ENCODE results near the gene OMP.

The OMP gene

DNA sequence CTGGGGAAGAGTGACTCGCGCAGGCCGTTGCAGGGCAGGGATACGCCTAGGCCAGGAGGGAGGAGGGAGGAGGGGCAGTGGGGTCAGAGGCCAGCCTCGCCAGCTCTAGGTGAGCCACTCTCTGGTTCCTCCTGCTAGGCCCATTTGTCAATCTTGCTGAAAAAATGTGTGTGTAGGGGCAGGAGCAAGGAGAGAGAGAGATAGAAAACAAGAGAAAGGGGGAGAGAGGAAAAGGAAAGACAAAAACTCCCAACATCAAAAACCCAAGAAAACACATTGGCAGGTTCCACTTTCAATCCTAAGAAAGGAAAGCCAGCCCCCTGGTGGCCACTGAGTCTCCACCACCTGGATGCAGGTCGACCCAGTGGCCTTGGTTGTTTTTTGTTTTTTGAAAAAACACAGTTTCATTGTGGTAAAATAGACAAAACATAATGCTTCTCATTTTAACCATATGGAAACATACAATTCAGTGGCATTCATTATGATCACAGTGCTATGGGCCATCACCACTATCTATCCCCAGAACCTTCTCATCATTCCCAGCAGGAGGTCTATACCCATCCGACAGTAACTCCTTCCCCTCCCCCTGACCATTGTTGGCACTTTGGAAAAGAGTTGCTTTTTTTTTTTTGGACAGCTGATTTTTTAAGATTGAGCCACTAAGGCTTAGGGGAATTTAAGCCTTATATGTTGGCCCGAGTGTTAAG, 10.9 kb downstream of the OMP start:
- DNase-seq (ENCODE audit: insufficient read length, low spot score) (peak; percentile 77), FAIRE-seq (no peak)
- peak; percentile 42 for TF ChIP-seq CTCF (IDR thresholded peaks at IDR 0.05; ENCODE audit: insufficient read depth, missing control alignments)

GRCh38 chr11:77114089-77114463, 11.4 kb downstream of the OMP start:
- FAIRE-seq = no peak
- no peak for TF ChIP-seq CTCF (IDR thresholded peaks at IDR 0.05; ENCODE audit: insufficient read depth, missing control alignments)
- no peak for DNase-seq (ENCODE audit: insufficient read length, low spot score)

GRCh38 chr11:77115181-77115611, 12.6 kb downstream of the OMP start:
- FAIRE-seq (no peak), DNase-seq (ENCODE audit: insufficient read length, low spot score) (no peak)
- no peak for TF ChIP-seq CTCF (IDR thresholded peaks at IDR 0.05; ENCODE audit: insufficient read depth, missing control alignments)

- TF ChIP-seq CTCF (IDR thresholded peaks at IDR 0.05; ENCODE audit: insufficient read depth, missing control alignments) = no peak
- FAIRE-seq (no peak), DNase-seq (ENCODE audit: insufficient read length, low spot score) (no peak)
Observed at GRCh38 chr11:77115956-77116355, 13.3 kb downstream of the OMP start.

DNA sequence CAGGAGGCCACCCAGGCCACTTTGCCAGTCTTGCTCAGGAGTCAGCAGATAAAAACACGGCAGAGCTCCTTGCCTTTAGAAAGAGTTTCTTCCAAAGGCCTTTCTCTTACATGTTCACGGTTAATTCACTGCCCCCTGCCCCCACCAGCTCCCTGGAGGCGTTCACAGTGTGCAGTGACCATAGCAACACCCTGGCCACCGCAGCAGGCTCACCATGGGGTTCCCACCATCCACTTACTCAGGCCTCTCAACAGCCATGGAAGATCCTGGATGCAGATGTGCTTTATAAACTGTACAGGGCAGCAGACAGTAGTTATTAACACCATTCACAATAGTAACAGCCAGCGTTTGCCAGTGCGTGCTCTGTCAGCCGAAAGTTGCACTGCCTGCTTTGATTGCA, 14.9 kb downstream of the OMP start:
- no peak for DNase-seq (ENCODE audit: insufficient read length, low spot score)
- FAIRE-seq = no peak
- no peak for TF ChIP-seq CTCF (IDR thresholded peaks at IDR 0.05; ENCODE audit: insufficient read depth, missing control alignments)

GRCh38 chr11:77118086-77118485, 15.4 kb downstream of the OMP start:
- FAIRE-seq (no peak), DNase-seq (ENCODE audit: insufficient read length, low spot score) (no peak)
- TF ChIP-seq CTCF (IDR thresholded peaks at IDR 0.05; ENCODE audit: insufficient read depth, missing control alignments) = no peak

- TF ChIP-seq CTCF (IDR thresholded peaks at IDR 0.05; ENCODE audit: insufficient read depth, missing control alignments) = no peak
- DNase-seq (ENCODE audit: insufficient read length, low spot score) = no peak
- FAIRE-seq = no peak
Observed at GRCh38 chr11:77118971-77119370, 16.3 kb downstream of the OMP start.

Data from D721Med (cell line).